ENCODE data around the gene CACNB4.
"Not testable (repeated sequence)": the region's sequence is repeated elsewhere in the genome, so short reads cannot be mapped to it uniquely, and the experiment has no call there.

The CACNB4 gene

GRCh38 chr2:152098496-152099366 lies at the start of gene CACNB4:
Gene CACNB4, minus strand, starts transcription at chr2:152099044.
- no peak for DNase-seq

GRCh38 chr2:152134488-152135280 lies 35.8 kb upstream of the CACNB4 start:
- DNase-seq: peak; percentile 10

GRCh38 chr2:152132306-152132705 lies 33.5 kb upstream of the CACNB4 start:
- no peak for DNase-seq

- peak; percentile 3 for DNase-seq
Observed at GRCh38 chr2:152127628-152128027, 28.8 kb upstream of the CACNB4 start.

- DNase-seq: no peak
Observed at GRCh38 chr2:152126664-152127063, 27.8 kb upstream of the CACNB4 start.

GRCh38 chr2:152122161-152122560 lies 23.3 kb upstream of the CACNB4 start:
- DNase-seq: no peak

- DNase-seq: no peak
Observed at GRCh38 chr2:152120430-152120829, 21.6 kb upstream of the CACNB4 start.

- no peak for DNase-seq
Observed at GRCh38 chr2:152115952-152116351, 17.1 kb upstream of the CACNB4 start.

GRCh38 chr2:152114366-152114765 lies 15.5 kb upstream of the CACNB4 start:
- DNase-seq: no peak

GRCh38 chr2:152107140-152107539 lies 8.3 kb upstream of the CACNB4 start:
- not testable (repeated sequence) for DNase-seq

GRCh38 chr2:152106464-152106863 lies 7.6 kb upstream of the CACNB4 start:
- no peak for DNase-seq

GRCh38 chr2:152103271-152103670 lies 4.4 kb upstream of the CACNB4 start:
- DNase-seq: no peak

- DNase-seq: no peak
Observed at GRCh38 chr2:152100961-152101360, 2.1 kb upstream of the CACNB4 start.

GRCh38 chr2:152099367-152100050 lies 665 bp upstream of the CACNB4 start:
- DNase-seq: peak; percentile 4

GRCh38 chr2:152097801-152098495 lies 896 bp downstream of the CACNB4 start:
- peak; percentile 1 for DNase-seq

GRCh38 chr2:152097290-152097800 lies 1.5 kb downstream of the CACNB4 start:
- peak; percentile 28 for DNase-seq

GRCh38 chr2:152095146-152095545 lies 3.7 kb downstream of the CACNB4 start:
- no peak for DNase-seq

- DNase-seq: no peak
Observed at GRCh38 chr2:152094014-152094413, 4.8 kb downstream of the CACNB4 start.

- DNase-seq: no peak
Observed at GRCh38 chr2:152093464-152093863, 5.4 kb downstream of the CACNB4 start.

- DNase-seq: no peak
Observed at GRCh38 chr2:152092095-152092494, 6.7 kb downstream of the CACNB4 start.

- DNase-seq: not testable (repeated sequence)
Observed at GRCh38 chr2:152090726-152091125, 8.1 kb downstream of the CACNB4 start.

GRCh38 chr2:152089238-152089637 lies 9.6 kb downstream of the CACNB4 start:
- DNase-seq: no peak
